HG03103 (cell line): Measurements from ENCODE around the gene TNFAIP2.

ENCODE experiments used
- ATAC-seq: cut with Tn5 transposase; IDR thresholded peaks from one replicate; pipeline ENCODE4 v1.9.1; 2021; ENCODE audit warnings: low read depth; ENCODE audit not compliant: unreplicated experiment

Gene TNFAIP2

DNA sequence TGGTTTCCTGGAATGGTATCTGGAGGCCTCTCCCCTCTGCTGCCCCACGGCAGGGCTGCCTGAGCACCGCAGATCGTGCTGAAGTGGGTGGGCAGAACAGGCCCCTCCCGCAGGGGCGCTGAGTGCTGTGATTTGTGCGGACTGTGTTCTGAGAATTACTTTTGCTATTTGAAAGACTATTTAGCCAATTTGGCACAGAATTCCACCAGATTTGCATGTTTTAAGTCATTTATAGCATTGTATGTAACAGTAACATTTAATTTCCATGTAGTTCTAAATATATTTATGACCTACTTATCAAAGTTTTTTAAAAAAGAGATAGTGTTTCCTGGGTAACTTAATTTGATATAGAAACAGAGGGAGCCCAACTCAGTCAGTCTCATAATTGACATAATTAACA is 55.3 kb downstream of the TNFAIP2 start:
- ATAC-seq = no peak

DNA sequence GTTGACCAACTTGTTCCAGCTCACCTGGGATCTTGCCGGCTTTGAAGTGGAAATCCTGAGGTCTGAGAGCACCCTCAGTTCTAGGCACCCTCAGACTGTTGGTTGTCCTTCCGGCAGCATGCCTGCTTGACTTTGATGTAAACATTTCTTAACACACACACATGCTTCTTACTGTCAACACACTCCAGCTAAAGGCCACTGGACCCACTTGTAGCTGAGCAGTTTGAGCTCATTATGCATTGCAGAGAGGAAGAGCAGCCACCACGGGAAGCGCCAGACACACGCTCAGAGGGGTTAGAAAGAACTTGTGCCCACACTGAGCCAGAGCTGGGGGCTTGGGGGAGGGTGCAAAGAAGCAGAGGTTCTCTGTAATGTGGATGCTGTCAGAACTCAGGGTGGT is 55.8 kb downstream of the TNFAIP2 start:
- no peak for ATAC-seq

DNA sequence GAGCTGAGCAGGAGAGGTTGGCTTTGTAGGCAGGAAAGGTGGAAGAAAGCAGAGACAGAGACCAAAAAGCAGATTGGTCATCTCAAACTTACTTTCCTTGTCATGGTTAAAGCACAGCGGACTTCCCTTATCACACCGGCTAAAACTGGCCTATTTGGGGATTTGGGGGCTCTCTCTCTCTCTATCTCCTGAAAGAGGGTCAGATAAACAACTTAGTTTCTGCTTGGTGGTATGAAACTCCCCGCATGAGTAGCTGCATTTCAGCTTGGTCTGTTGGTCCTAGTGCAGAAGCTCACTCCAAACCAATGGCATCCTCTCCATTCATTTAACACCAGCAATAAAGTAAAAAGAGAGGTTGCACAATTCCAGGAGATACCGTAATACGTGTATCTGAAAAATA is 57.1 kb downstream of the TNFAIP2 start:
- no peak for ATAC-seq

DNA sequence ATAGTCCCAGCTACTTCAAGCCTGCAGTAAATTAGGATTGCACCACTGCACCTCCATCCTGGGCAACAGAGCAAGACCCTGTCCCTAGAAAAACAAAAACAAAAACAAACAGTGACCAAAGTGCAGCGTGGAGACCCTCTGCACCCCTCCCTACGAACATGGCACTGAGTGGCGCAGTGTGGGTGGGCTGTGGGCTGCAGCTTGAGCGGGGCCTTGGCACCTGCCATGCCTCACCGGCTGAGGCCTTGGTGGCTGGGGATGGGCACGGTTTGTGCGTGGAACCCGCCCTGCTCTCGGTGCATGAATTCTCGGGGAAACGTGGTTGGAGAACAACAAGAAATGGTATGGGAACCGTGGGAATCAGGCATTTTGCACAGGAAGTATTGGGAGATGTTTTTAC is 60.8 kb downstream of the TNFAIP2 start:
- ATAC-seq = no peak

DNA sequence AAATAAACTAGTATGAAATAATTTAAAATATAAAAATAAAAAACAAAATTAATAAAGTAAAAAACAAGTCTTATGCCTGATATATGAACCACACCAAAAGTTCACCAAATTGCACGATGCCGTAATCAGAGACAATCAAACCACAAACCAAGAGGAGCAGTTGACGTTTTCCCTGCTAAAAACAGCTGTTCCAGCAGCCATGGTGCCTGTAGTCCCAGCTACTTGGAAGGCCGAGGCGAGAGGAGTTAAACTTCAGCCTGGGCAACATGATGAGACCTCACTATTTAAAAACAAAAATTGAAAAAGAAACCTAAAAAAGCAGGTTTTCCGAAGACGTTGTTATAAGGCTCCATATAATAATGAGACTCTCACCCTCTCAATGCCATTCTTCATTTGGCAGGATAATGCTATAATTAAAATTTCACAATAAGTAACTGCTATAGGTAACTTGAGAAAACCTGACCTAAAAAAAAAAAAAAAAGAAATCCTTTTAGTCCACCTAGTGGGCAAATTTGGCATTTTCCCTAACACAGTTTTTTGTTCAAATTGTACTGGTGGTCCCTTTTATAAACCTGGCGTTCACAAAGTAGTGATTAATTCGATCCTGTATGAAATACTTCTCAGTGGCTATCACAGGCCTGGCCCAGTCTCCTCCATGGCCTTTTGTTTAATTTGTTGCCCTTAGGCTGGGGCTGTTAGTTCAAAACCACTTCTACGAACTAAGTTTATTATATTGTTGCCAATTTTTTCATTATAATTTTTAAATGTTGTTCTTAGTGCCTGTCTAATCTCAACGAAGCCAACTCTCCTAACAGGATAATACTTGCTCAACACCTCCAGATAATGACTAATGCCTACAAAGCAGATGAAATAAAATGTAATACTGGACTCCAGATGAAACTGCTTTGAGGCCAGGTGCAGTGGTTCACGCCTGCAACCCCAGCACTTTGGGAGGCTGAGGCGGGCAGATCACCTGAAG is 62.1 kb downstream of the TNFAIP2 start:
- ATAC-seq = no peak

DNA sequence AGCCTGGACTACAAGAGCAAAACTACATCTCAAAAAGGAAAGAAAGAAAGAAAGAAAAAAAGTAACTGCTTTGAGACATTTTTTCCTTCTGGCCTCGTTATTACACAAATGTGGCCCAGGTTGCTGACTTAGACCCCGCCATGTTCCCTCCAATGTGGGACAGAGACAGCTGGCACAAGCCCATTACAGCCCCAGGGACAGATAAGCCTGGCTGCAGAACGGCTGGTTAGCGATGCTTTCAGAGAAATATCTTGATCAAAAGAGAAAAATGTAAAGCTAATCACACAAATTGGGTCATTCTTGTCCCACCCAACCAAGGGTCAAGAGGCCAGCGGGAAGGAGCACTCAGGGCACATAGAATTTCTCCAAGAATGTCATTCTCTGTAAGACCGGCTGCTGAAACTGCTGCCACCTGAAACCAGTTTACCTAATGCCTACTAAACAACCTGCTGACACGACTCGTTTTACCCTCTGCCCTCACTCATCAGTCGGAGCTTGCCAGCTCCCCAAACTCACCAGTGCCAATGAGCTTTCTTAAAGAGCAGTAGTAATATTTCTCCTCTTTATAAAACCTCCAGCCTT is 63.1 kb downstream of the TNFAIP2 start:
- no peak for ATAC-seq
